Nephron (organoid): ENCODE measurements around the gene CNTNAP2.
A peak's percentile ranks its signal among the peaks of the same experiment; 100 is the strongest.

ENCODE experiments used
- H3K27ac Mint-ChIP-seq, 3 experiments: 2 replicates each; pipeline ENCODE4 v1.8.0; 2020; ENCODE audit warnings: mixed read lengths in 3 of 3, mild to moderate bottlenecking in 2 of 3, moderate library complexity in 1 of 3
- H3K27me3 Mint-ChIP-seq: 2 replicates; pipeline ENCODE4 v1.8.0; 2021; ENCODE audit warnings: low read depth, mild to moderate bottlenecking, moderate library complexity, mixed read lengths
- H3K36me3 Mint-ChIP-seq: 2 replicates; pipeline ENCODE4 v1.8.0; 2020; ENCODE audit warnings: low read depth, mixed read lengths
- H3K4me1 Mint-ChIP-seq: 2 replicates; pipeline ENCODE4 v1.8.0; 2020; ENCODE audit warnings: mixed read lengths
- H3K4me3 Mint-ChIP-seq, 3 experiments: 2 replicates each; pipeline ENCODE4 v1.8.0; 2020; ENCODE audit warnings: mild to moderate bottlenecking in 3 of 3, mixed read lengths in 3 of 3, moderate library complexity in 2 of 3
- H3K9me3 Mint-ChIP-seq: 2 replicates; pipeline ENCODE4 v1.8.0; 2020; ENCODE audit warnings: mixed read lengths
- TF ChIP-seq, protein P1 (sequence below), 3 experiments: fragments of 200-600 bp; sonication (generic); IDR thresholded peaks; one replicate each; pipeline ENCODE4 v1.5.0; 2021; ENCODE audit warnings: antibody characterized with exemption in 3 of 3; ENCODE audit not compliant: unreplicated experiment in 3 of 3

Gene CNTNAP2

GRCh38 chr7:147765301-147765700 lies 1648.7 kb downstream of the CNTNAP2 start:
- no peaks in the 10 kb centered on the region for H3K4me1 Mint-ChIP-seq
- H3K4me3 Mint-ChIP-seq: no peak overlapping the region
- H3K27me3 Mint-ChIP-seq: no peaks in the 10 kb centered on the region
- TF ChIP-seq, protein P1, sequence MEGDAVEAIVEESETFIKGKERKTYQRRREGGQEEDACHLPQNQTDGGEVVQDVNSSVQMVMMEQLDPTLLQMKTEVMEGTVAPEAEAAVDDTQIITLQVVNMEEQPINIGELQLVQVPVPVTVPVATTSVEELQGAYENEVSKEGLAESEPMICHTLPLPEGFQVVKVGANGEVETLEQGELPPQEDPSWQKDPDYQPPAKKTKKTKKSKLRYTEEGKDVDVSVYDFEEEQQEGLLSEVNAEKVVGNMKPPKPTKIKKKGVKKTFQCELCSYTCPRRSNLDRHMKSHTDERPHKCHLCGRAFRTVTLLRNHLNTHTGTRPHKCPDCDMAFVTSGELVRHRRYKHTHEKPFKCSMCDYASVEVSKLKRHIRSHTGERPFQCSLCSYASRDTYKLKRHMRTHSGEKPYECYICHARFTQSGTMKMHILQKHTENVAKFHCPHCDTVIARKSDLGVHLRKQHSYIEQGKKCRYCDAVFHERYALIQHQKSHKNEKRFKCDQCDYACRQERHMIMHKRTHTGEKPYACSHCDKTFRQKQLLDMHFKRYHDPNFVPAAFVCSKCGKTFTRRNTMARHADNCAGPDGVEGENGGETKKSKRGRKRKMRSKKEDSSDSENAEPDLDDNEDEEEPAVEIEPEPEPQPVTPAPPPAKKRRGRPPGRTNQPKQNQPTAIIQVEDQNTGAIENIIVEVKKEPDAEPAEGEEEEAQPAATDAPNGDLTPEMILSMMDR (IDR thresholded peaks at IDR 0.05; ENCODE audit: unreplicated experiment in 3 of 3): no peak
- no peaks in the 10 kb centered on the region for H3K9me3 Mint-ChIP-seq
- no peaks in the 10 kb centered on the region for H3K36me3 Mint-ChIP-seq
- no peak overlapping the region for H3K27ac Mint-ChIP-seq

DNA sequence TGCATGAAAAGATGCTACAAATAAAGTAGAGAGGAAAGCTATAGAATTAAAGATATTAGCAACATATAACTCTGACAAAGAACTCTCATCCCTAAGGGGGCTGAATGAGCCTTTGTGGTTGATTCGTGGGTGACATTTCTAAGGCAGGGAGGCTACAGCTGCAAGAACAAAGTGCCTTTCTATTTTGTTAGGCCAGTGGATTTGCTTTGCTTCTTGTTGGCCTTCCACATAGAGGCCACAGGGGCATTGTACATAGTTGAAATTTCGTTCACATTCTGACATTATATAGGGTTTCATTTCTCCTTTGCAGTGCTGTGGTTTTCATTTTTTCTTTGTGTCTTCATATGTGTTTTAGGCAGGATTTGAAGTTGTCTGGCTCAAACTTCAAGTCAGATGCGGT lies 1654.7 kb downstream of the CNTNAP2 start:
- Mint-ChIP-seq H3K4me1 (peaks cover 15% of the 10 kb centered on the region), H3K36me3 (no peaks in the 10 kb centered on the region), H3K9me3 (peaks cover 3% of the 10 kb centered on the region), H3K27ac (no peak overlapping the region), H3K27me3 (no peaks in the 10 kb centered on the region), H3K4me3 (no peak overlapping the region)
- TF ChIP-seq, protein P1 (IDR thresholded peaks at IDR 0.05; ENCODE audit: unreplicated experiment in 3 of 3): no peak

DNA sequence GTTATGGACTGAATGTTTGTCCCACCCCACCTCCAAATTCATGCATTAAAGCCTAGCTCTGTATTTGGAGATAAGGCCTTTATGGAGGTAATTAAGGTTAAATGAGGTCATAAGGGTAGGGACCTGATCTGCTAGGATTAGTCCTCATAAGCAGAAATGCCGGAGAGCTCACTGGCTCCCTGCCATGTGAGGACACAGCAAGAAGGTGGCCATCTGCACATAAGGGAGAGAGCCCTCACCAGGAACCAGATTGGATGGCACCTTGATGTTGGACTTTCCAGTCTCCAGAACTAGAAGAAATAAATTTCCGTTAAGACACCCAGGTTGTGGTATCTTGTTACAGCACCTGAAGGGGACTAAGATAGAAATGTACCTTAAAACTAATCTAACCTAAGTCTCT lies 1657.9 kb downstream of the CNTNAP2 start:
- TF ChIP-seq, protein P1 (IDR thresholded peaks at IDR 0.05; ENCODE audit: unreplicated experiment in 3 of 3): no peak

GRCh38 chr7:147775516-147776284 lies 1659.1 kb downstream of the CNTNAP2 start:
- TF ChIP-seq, protein P1 (IDR thresholded peaks at IDR 0.05; ENCODE audit: unreplicated experiment in 3 of 3): no peak
- H3K27me3 Mint-ChIP-seq: no peaks in the 10 kb centered on the region
- no peaks in the 10 kb centered on the region for H3K36me3 Mint-ChIP-seq
- H3K4me1 Mint-ChIP-seq: peaks cover 20% of the 10 kb centered on the region
- peaks cover 3% of the 10 kb centered on the region for H3K9me3 Mint-ChIP-seq
- no peak overlapping the region for H3K4me3 Mint-ChIP-seq
- peak overlapping the region in 2 of 3 experiments; percentile 1 to 27 for H3K27ac Mint-ChIP-seq

More for the DNA sequence above, 1657.9 kb downstream of the CNTNAP2 start:
- Mint-ChIP-seq H3K4me1 (peaks cover 15% of the 10 kb centered on the region), H3K27ac (peak overlapping the region in 1 of 3 experiments; percentile 70), H3K4me3 (no peak overlapping the region), H3K36me3 (no peaks in the 10 kb centered on the region), H3K9me3 (peaks cover 3% of the 10 kb centered on the region), H3K27me3 (no peaks in the 10 kb centered on the region)

DNA sequence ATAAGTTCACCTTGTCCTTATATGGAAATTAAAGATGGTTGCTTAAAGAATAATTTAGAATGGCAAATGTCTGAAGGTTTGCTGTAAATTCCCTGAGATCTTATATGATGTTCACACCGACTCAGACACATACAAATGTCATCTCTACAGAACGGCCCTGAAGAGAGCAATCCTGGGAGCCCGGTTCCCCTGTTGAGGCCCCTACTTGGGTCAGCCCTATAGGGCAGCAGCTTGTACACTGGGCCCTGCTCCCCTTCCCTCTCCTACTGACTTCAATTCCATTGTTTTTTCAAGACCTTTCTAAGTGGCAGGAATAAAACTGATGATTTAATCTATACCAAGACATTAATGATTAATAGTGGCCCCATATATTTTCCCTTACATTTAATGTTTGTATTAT lies 1660.7 kb downstream of the CNTNAP2 start:
- H3K27ac Mint-ChIP-seq: no peak overlapping the region
- H3K9me3 Mint-ChIP-seq: peaks cover 3% of the 10 kb centered on the region
- TF ChIP-seq, protein P1 (IDR thresholded peaks at IDR 0.05; ENCODE audit: unreplicated experiment in 3 of 3): no peak
- peaks cover 15% of the 10 kb centered on the region for H3K4me1 Mint-ChIP-seq
- no peak overlapping the region for H3K4me3 Mint-ChIP-seq
- no peaks in the 10 kb centered on the region for H3K36me3 Mint-ChIP-seq
- no peaks in the 10 kb centered on the region for H3K27me3 Mint-ChIP-seq

DNA sequence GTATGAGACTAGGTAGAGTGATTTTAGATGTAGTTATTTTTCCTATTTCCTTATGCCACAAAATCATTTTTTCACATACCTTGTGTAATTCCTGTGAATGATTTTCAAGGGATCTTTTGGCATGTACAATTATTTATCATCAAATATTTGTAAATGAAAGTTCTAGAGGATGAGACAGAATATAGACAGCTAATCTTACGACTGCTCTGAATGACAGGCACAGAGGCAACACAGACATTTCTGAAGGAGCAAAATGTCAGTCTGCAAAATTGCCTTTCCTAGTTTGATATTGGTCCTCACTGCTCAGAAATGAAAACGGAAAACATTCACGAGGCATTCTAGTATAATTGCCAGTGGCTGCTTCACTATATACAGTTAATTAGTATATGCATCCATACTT lies 1663.3 kb downstream of the CNTNAP2 start:
- no peak overlapping the region for H3K4me3 Mint-ChIP-seq
- TF ChIP-seq, protein P1 (IDR thresholded peaks at IDR 0.05; ENCODE audit: unreplicated experiment in 3 of 3): no peak
- no peak overlapping the region for H3K27ac Mint-ChIP-seq
- H3K9me3 Mint-ChIP-seq: peaks cover 3% of the 10 kb centered on the region
- no peaks in the 10 kb centered on the region for H3K27me3 Mint-ChIP-seq
- H3K36me3 Mint-ChIP-seq: no peaks in the 10 kb centered on the region
- peaks cover 15% of the 10 kb centered on the region for H3K4me1 Mint-ChIP-seq
